Fibroblast of the aortic adventitia (primary cell): ENCODE data around the gene FAM216A. TPM values are rescaled to one million over a fixed set of nuclear protein-coding genes. Genes with fewer than 3 reads are reported as not detected.
A peak's percentile ranks its signal among the peaks of the same experiment; 100 is the strongest.

Experiments
- DNase-seq: peaks from one replicate; pipeline ENCODE4 v3.0.0-alpha.2; 2010; ENCODE audit warnings: low read depth
- H3K4me3 ChIP-seq: 2 replicates; pipeline ENCODE4 v1.5.1; 2011; ENCODE audit warnings: low read depth, mild to moderate bottlenecking, control low read depth, low read length, moderate library complexity
- total RNA-seq: library from RNA; depleted of rRNA; stranded (reverse); fragments of >200 nt; gene quantifications from 2 replicates; pipeline ENCODE4 v1.2.3, GENCODE V29; 2012; ENCODE audit warnings: low replicate concordance
- TF ChIP-seq, protein P1 (sequence below): IDR thresholded peaks from 2 replicates; pipeline ENCODE4 v1.5.1; 2011; ENCODE audit warnings: mild to moderate bottlenecking, low read length, control low read depth, inconsistent platforms; ENCODE audit not compliant: insufficient read depth

The FAM216A gene
- total RNA-seq, 1 donor = 17.4 TPM

DNA sequence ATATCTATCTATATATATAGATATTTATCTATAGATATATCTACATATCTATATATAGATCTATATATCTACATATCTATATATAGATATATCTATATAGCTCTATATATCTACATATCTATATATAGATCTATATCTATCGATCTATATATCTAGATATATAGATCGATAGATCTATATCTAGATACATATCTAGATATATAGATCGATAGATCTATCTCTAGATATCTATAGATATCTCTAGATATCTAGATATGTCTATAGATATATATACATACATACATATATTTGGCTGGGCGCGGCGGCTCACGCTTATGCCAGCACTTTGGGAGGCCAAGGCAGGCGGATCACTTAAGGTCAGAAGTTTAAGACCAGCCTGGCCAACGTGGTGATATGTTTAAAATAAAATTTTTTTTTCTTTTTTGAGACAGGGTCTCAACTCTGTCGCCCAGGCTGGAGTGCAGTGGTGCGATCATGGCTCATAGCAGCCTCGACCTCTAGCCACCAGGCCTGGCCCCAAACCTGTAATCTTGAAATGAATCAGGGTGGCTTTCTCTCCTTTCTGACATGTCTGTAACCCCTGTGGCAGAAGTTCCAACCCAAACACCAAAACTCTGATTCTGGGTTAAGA lies 36.6 kb upstream of the FAM216A start:
- TF ChIP-seq, protein P1, sequence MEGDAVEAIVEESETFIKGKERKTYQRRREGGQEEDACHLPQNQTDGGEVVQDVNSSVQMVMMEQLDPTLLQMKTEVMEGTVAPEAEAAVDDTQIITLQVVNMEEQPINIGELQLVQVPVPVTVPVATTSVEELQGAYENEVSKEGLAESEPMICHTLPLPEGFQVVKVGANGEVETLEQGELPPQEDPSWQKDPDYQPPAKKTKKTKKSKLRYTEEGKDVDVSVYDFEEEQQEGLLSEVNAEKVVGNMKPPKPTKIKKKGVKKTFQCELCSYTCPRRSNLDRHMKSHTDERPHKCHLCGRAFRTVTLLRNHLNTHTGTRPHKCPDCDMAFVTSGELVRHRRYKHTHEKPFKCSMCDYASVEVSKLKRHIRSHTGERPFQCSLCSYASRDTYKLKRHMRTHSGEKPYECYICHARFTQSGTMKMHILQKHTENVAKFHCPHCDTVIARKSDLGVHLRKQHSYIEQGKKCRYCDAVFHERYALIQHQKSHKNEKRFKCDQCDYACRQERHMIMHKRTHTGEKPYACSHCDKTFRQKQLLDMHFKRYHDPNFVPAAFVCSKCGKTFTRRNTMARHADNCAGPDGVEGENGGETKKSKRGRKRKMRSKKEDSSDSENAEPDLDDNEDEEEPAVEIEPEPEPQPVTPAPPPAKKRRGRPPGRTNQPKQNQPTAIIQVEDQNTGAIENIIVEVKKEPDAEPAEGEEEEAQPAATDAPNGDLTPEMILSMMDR = no peak
- no peak for DNase-seq
- H3K4me3 ChIP-seq = no peak overlapping the region

DNA sequence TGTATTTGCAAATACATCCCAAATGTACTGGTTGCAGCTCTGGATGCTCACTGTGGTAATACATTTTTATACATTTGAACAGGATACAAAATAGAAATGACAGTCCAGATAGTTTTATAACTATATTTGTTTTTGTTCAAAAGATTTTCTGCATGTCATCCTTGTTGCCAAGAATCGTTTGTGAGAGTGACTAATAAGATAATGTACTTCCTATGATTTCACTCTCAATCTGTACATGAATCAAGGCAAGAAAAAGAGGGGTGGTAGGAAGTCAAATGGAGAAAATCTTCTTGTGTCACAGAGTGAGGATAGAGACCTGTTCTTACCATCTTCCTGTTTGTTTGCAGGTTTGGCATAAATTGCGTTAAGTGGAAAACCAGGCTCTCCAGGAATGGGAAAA lies 32.4 kb upstream of the FAM216A start:
- DNase-seq = peak; percentile 19
- TF ChIP-seq, protein P1 = no peak

GRCh38 chr12:110444455-110444854 lies 24.2 kb upstream of the FAM216A start:
- H3K4me3 ChIP-seq = no peak overlapping the region
- TF ChIP-seq, protein P1 = no peak
- no peak for DNase-seq

More for the DNA sequence above, 32.4 kb upstream of the FAM216A start:
- no peak overlapping the region for H3K4me3 ChIP-seq

- TF ChIP-seq, protein P1 = peak; percentile 87
- H3K4me3 ChIP-seq = peak within 1 kb of the TSS; percentile 94
- DNase-seq = peak; percentile 92
Measured at GRCh38 chr12:110449799-110450497, 18.7 kb upstream of the FAM216A start, which contains the start of gene ARPC3. Gene ARPC3, minus strand, starts transcription at chr12:110450337. Its CDS starts 77 bp downstream, at chr12:110450260.

DNA sequence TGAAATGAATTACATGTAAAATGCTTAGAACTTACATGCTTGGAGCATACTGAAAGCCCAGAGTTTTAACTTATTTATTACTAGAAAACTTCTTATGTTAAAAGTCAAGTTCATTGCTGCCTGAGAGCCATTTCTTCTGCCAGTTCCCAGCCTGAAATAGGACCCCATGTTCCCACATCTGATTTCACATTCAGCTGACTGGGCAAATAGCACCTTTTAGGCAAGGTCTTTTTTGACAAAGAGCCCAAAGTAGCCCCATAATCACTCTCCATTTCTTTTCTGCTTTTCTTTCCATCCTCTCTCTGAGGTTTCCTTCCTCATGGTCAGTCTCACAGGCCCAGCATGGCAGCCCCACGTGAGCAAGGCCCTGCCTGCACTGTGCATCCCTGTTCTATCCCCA lies 17.4 kb upstream of the FAM216A start:
- TF ChIP-seq, protein P1 = no peak
- H3K4me3 ChIP-seq = no peak overlapping the region
- no peak for DNase-seq

- DNase-seq = no peak
- no peak overlapping the region for H3K4me3 ChIP-seq
- TF ChIP-seq, protein P1 = no peak
Measured at GRCh38 chr12:110453569-110454296, 14.9 kb upstream of the FAM216A start.
